GM15510 (cell line): ENCODE data around the gene HHLA2.

ENCODE experiments used
- POLR2A ChIP-seq: IDR thresholded peaks from 3 replicates; pipeline ENCODE4 v1.6.1; 2011; ENCODE audit warnings: borderline replicate concordance; ENCODE audit not compliant: insufficient read length; ENCODE audit errors: extremely low read depth

Gene HHLA2

DNA sequence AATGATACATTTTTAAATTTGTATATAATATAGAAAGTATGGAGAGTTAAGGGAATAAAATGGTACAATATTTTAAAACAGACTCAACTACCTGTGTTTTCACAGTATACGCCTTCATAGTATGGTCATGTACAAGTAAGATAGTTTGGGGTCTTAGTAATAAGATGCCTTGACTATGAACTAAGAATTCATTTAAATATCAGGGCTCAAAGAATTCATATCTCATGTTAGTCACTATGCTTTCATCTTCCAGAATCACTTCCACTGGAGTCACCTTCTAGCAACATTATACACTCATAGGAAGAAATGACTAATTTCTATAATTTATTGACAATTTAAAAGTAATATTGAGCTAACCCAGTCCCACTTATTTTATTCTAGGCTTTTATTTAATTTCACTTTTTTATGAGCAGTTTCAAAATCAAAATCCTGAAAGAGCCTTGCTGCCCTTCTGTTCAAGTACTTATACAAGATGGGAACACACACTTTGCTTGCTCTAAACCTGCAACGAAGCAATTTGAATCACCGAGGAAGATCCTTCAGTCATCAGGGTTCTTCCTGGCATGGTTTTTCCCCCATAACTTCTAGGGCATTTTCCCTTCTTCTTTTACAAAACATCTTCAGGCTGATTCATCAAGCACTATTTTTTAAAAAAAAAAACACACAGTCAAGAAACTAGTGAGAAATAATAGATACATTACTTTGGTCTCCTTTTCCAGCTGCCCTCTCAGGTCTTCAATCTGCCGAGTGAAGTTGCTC, 119.9 kb downstream of the HHLA2 start:
- TF ChIP-seq POLR2A, result no peak

DNA sequence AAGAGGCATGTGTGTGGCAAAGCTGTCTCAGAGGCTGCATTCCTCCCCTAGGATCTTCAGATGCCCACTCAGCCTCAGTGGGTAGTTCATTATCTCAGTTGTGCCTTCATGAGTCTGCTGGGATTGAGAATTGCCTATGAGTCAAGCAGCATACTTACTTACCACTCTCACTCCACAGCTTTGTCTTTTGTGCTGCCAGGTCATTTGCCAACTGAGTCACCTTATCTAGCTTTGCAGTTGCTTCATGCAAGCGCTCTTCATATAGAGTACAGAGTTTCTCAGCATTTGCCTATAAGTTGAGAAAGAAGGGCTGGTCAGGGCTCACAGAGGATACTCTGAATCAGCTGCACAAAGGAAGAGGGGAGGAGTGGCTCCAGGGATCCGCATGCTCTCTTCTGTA, 124.6 kb downstream of the HHLA2 start:
- no peak for TF ChIP-seq POLR2A
